Stimulated activated naive CD4-positive, alpha-beta T cell treated with Interleukin-2 at 50 U/mL for 16 hours (primary cell): ENCODE results near the gene BAG5.

ENCODE experiments used
- DNase-seq: peaks from one replicate; lab custom pipeline; 2025; lab: John Stamatoyannopoulos, UW

BAG5 gene

GRCh38 chr14:103546652-103547454, 15.6 kb downstream of the BAG5 start:
- peak; percentile 63 for DNase-seq

DNA sequence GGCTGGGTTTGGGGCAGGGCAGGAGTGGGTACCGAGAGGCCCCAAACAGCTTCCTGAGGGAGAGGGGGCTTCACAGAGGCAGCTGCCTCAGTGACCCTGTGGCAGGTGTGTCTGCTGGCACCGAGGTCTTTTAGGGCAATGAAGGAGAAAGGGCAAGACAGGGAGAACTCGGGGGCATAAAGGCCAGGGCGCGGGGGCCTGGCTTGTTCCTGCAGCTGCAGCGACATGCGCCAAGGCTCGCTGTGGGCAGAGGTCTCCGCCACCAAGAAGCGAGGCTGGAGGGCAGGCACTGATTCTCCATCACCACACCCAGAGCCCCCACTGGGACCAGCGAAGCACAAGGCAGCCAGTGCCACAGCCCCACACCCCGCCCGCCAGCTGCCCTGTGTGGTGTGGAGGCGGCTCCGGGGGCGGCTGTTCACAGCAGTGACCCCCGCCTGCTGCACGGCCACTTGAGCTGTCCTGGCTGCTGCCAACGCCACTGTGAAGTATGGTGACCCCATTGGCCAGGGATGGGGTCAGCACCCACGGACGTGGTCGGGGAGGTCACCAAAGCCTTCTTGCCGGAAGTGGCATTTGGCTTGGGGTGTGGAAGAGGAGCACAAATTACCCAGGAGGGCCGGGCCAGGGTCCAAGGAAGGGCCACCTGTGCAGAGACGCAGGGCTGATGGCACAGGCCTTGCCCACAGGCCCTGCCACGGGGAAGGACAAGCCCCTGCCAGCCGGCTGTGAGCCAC, 16.4 kb downstream of the BAG5 start:
- no peak for DNase-seq

DNA sequence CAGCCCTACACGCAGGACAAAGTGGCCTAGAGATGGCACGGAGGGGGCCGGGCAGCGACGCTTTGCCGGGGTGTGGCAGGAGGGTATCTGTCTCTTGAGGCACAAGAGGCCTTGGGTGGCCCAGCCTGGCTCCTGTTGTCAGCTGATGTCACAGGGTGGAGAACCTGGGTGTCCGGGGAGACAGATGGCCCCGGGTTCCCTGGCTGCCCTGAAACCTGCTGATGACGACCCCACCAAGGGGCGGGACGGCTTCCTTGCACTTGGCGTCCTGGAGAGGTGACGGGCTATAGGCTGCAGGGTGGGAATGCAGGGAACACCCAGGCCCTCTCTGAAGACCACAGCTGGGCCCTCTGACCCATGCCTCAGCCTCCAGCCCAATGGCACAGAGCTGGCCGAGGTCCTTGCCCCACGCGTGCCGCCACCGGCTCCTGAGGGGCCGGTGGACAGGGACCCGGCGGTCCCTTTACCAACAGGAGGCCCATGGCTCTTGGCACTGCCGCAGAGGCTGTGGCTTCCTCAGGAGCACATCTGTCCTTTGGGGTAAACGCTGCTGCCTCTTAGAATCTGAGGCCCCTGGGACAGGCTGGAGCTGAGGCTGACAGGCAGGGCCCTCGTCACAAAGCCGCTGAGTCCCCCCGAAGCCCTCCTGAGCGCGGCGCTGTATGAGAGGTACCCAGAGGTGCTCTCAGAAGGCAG, 17.1 kb downstream of the BAG5 start:
- DNase-seq: no peak

DNA sequence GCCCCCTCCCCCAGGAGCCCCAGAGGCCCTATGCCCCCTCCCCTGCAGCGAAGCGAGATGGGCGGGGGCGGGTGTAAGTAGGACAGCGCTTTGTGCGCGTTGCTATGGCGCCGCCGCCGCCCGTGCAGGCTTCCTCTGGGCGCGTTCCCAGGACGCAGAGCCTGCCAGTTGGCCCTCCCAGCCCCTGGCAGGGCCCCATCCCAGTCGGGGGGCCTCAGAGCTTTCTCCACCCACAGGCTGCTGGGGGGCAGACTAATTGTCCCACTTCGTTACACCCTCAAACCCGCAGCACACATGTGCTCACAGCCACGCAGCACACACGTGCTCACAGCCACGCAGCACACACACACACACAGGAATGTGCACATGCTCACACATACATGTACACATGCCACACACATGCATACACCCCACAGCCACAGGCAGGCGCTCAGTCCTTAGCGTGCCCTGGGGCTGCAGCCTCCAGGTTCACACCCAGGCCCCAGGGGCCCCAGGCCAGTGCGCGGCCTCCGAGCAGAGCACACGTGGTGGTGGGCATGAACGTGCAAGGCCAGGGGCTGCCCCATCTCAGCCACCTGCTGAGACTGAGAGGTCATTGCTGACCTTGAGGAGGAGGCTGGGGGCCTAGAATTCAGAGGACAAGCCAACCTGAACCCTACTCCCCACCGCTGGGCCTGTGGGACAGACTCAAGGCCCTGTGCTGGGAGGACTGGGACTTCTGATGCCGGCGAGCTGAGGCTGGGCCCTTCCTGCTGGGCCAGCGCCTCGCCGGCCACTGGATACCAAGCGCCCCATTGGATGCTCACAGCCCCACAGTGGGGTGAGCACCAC, 17.9 kb downstream of the BAG5 start:
- no peak for DNase-seq

DNA sequence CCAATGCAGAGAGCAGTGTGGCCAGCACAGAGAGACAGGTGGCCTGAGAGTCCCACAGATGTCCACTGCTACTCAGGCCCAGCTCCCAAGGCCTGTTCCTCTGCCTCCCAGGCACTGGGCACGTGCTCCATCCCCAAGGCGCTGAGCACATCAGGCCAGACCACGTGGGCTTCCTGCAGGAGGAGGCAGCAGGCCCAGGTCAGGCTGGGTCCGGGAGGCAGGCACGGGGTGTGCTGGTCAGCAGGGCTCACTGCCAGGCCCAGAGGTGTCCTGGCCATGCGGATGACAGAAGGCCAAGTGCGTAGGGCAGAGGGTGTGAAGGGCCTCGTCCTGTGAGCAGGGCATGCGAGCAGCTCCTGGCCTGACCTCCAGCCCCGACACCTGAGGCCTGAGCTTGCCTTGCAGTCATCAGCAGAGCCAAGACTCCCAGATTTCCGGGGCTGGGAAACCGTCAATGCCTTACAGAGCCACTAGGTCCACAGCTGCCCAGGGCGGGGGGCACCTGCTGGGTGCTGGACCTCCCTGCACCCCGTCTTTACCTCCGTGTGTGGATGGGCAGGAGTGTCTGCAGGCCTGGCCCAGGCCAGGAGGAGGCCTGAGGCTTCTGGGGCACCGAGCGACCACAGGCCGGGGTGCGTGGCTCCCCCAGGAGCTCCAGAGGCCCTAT, 18.6 kb downstream of the BAG5 start:
- DNase-seq: no peak

DNA sequence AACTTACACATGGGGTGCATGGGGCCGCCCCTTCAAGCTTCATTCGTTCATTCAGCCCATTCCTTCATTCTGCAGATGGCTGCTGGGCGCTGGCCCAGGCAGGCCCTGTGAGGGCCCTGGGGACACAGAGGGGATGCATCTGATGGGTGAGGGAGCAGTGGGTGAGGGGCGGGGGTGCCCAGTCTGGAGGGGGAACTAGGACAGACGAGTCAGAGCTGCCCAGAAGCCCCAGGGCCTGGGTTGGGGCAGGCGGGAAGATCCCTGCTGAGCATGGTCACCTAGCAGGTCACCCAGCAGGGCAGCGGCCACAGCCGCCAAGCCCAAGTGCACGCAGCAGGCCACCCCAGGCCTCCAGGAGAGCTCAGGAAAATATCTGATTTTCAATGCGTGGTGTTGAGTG, 19.3 kb downstream of the BAG5 start:
- no peak for DNase-seq

- no peak for DNase-seq
Measured at GRCh38 chr14:103542605-103543088, 19.8 kb downstream of the BAG5 start.

DNA sequence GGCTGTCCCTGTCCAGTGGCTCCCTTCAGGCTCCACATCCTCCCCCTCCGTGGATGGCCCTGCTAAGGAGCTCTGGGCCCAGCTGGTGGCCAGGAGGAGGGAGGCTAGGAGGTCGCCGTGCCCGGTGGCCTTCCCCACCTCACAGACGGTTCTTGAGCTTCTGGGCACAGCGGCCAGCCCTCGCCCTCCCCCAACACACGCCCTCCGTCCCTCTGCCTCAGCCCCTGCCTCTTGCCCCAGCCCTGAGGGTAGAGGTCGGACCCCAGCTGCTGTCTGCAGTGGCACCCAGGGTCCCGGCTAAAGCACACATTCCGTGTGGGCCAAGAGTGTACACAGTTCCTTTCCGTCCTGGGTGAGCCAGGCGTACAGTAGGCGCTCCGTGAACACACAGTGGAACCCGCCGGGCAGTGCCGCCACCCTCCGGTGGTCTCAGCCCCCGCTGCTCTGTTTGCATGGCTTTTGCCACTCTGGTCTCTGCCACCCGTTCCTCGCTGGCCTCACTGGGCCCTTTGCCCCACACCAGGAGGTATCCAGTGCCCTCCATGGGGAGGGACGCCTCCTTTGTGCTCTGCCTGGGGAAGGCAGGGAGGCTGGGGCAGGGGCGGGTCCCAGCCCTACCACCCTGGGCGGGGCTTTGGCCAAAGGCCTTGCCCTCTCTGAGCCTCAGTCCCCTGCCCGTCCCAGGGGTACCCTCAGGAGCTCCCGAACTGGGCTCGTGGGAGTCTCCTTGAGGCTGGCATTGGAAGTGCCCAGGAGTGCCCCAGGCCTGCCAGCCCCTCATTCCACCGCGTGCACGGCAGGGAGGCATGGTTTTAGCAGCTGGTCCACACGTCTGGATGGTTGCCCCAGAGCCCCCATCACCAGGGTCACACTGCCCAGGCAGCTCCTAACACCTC, 20.5 kb downstream of the BAG5 start:
- no peak for DNase-seq

DNA sequence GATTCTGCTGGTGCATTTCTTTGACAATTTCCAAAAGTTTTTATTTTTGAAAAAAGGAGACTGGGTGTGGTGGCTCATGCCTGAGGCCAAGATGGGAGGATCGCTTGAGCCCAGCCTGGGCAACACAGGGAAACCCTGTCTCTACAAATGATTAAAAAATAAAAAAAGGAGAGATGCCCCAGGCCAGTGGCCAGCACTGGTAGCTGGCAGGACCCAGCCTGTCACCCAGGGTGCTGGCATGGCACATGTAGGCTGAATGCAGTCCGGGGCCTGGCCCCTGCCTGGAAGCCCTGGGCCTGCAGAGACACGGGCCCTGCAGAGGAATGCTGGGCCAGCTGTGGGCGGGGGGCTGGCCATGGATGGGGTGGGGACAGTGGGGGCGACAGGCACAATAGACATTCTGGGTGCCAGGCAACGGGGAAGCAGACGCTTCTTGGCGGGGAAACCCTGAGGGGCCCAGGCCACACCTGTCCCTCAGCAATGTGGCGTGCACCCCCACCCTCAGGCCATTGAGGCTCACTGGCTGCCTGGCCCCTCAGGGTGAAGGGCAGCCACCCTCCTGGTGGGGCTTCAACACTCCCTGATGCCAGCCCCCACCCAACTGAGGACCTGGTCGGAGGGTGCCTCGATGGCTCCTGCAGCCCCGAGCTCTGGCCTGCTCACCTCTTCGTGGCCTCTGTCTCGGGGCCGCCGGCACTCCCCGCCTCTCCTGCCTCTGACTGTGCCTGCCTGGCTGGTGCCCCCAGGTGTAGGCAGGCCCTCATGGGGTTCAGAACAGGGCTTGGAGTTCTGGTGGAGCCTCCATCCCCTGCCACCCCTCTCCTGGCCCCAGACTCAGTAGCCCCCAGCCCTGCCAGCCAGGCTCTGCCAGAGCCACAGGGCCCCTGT, 21.4 kb downstream of the BAG5 start:
- no peak for DNase-seq

DNA sequence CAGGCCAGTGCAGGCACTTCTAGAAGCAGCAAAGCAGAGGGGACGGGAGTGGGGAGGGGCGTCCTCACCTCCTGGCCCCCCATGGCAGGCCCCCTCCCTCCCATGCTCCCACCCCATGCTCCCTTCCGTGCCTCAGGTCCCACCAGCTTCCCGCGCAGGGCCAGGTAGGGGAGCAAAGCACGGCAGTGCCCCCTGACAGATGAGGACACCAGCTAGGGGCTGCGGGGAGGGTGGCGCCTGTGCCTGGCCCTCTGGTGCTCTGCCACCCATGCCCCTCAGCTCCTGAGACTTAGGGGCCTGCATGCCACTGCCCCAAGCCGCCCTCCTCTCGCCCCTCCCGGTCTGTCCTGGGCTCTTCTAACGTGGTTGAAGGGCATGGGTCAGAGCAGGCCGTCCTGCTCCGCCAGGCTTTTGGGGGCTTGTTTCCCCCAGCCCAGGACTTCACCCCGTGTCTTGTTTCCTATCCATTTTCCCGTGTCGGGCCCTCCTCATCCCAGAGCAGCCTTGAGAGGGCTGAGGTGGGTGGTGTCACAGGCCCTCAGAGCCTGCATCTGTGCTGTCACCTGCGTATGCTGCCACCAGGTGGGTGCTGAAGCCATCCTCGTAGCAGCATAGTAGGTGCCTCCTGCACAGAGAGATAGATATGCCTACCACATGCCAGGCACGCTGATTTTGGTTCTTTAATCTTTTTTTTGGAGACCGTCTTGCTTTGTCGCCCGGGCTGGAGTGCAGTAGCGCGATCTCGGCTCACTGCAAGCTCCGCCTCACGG, 23.2 kb downstream of the BAG5 start:
- no peak for DNase-seq

DNA sequence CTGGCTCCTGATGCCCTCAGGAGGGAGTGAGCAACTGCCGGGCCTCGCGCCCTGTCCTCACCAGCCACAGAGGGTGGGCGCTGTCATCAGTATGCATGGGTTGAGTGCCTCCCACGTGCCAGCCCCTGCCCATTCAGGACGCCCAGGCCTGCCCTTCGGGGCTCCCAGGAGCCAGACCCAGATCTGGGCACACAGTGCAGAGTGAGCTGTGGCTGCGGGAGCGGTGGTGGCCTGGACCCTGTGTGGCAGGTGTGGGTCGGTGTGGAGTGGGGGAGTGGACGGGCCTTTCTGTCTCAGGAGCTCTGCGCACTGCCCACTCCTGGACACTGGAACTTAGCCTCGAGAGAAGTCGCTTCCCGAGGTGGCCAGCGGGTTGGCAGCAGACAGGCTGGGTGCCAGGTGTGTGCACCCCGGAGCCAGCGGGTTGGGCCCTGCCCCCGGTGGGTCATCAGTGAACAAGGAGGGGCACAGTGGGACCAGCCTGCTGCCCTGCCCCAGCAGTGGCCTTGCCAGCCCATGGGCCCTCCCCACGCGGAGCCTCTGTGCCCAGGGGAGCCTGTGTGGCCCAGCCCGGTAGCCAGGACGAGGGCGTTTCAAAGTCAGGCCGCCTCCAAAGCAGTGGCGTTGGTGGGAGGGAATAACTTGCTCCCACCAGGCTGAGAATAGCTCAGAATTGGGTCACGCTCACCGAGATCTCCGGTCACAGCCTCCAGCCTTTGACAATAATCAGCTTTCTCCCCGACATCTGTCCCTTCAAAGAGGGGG, 24.0 kb downstream of the BAG5 start:
- DNase-seq: no peak

DNA sequence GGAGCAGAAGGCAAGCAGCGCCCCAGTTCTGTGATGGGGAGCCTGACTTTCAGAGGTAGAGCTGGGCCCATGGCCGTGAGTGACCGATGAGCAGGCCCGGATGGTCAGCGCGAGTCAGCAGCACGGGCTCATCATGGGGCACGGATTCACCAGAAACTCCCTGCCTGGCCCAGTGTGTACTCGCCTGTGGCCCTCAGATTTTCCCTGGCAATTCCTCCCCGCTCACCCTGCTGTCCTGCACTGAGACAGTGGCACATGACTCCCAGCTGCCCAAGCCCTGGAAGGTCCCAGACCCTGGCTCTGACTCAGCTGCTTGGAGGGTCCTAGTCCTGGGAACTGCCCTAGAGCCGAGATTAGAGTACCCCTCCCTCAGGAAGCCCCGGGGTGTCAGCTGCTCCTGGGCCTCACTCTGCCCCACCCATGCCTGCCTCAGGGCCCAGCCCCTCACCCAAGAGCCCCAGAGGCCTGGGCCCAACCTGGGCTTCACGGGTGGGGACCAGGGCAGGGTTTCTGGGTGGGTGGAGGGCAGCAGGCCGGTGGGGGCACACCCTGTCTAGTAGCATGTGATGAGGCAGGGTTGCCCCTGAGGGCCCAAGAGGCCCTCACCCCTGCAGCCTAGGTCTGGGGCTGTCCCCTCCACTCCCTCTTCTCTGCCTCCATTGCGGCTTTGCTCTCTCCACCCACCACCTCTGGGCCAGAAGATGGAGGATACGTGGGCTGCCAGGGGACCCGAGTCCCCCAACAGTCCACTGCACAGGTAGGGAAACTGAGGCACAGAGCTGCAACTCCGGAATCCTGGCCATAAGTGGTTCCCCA, 25.1 kb downstream of the BAG5 start:
- DNase-seq: no peak

- no peak for DNase-seq
Measured at GRCh38 chr14:103536693-103537092, 25.8 kb downstream of the BAG5 start.

- no peak for DNase-seq
Measured at GRCh38 chr14:103535891-103536565, 26.4 kb downstream of the BAG5 start.

DNA sequence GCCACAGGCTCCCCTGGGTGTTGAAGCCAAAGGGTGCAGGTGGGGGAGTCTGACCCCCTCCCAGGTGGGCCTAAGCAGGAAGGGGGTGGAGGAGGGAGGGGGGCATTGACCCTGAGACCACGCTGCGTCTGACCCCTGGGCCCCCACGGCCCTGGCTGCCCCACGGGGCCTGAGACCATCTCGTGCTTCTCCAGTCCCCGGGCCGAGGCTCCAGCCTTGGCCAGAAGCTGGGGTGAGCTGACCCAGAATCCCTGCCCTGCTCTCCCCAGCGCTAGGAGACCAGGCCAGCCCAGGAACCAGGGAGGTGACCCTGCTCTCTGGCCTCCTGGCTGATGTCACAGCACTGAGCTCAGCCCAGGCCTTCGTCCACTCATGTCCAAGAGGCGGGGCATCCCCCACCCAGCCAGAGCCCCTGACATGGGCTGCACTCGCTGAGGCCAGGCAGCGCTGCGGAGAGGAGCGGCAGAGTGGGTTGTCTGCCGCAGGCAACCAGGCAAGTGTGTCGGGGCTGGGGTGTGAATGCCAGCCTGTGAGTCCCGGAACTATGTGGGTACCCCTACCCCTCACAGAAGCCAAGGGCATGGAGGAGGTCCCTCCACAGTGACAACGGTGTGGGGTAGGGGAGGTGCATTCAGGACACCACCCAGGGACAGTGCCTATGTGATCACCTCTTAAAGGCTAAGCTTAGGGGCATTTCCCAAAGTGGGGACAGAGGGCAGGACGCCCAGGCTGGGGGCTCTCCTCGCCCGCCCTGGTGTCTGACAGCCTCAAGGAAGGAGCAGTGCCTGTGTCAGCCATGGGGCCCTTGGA, 27.2 kb downstream of the BAG5 start:
- no peak for DNase-seq
